ENCODE measurements around the gene NR2E1.

NR2E1 gene

GRCh38 chr6:108156180-108156937 lies 9.5 kb upstream of the NR2E1 start:
- no peak for DNase-seq

GRCh38 chr6:108156938-108157233 lies 8.9 kb upstream of the NR2E1 start:
- DNase-seq = no peak

GRCh38 chr6:108157234-108157980 lies 8.4 kb upstream of the NR2E1 start:
- DNase-seq = peak in 1 of 2 donors; percentile 19

GRCh38 chr6:108157981-108158525 lies 7.8 kb upstream of the NR2E1 start:
- peak in 1 of 2 donors; percentile 11 for DNase-seq

GRCh38 chr6:108159981-108160380 lies 5.8 kb upstream of the NR2E1 start:
- no peak for DNase-seq

GRCh38 chr6:108161724-108162282 lies 4.0 kb upstream of the NR2E1 start:
- DNase-seq = no peak

- DNase-seq = no peak
Observed at GRCh38 chr6:108163267-108163643, 2.6 kb upstream of the NR2E1 start.

GRCh38 chr6:108163644-108164542 lies 1.9 kb upstream of the NR2E1 start:
- peak in 1 of 2 donors; percentile 9 for DNase-seq

GRCh38 chr6:108164543-108164814 lies 1.3 kb upstream of the NR2E1 start:
- no peak for DNase-seq

GRCh38 chr6:108164815-108165706 lies 761 bp upstream of the NR2E1 start:
- DNase-seq = no peak

- peak in 1 of 2 donors; percentile 17 for DNase-seq
Observed at GRCh38 chr6:108166664-108167448, 1.0 kb downstream of the NR2E1 start.

GRCh38 chr6:108167449-108168089 lies 1.7 kb downstream of the NR2E1 start:
- peak in 1 of 2 donors; percentile 28 for DNase-seq

GRCh38 chr6:108168090-108168463 lies 2.3 kb downstream of the NR2E1 start:
- peak in 1 of 2 donors; percentile 14 for DNase-seq

- peak; percentile 27 to 42 for DNase-seq
Observed at GRCh38 chr6:108168501-108169463, 3.0 kb downstream of the NR2E1 start.

- no peak for DNase-seq
Observed at GRCh38 chr6:108169464-108170331, 3.9 kb downstream of the NR2E1 start.

- no peak for DNase-seq
Observed at GRCh38 chr6:108170332-108171290, 4.8 kb downstream of the NR2E1 start.

- no peak for DNase-seq
Observed at GRCh38 chr6:108171291-108171917, 5.6 kb downstream of the NR2E1 start.
